OCI-LY7 (cell line): ENCODE results near the gene STAG3. TPM values are rescaled to one million over a fixed set of nuclear protein-coding genes. Genes with fewer than 3 reads are reported as not detected.

Source experiments
- BruUV-seq: library from RNA; stranded (reverse); fragments of 400-500 nt; replicated peaks from 2 replicates; lab custom pipeline; 2021; lab: Mats Ljungman, UMichigan
- CTCF ChIA-PET: fragments of 300-600 bp; sonication (Branson Sonifier 250); formaldehyde crosslinking; loops from one replicate; lab custom pipeline; 2022; ENCODE audit warnings: antibody characterized with exemption; ENCODE audit not compliant: unreplicated experiment; lab: Charles Lee
- POLR2A ChIA-PET: fragments of 300-600 bp; sonication (Branson Sonifier 250); formaldehyde crosslinking; loops from one replicate; lab custom pipeline; 2022; ENCODE audit warnings: antibody characterized with exemption; lab: Charles Lee
- DNase-seq: peaks from one replicate; pipeline ENCODE4 v3.0.0-alpha.2; 2015; ENCODE audit warnings: low spot score
- H2AFZ ChIP-seq: fragments of 200-600 bp; sonication (generic), shearing (Covaris generic); 2 replicates; pipeline ENCODE4 v1.6.1; 2014; ENCODE audit warnings: mild to moderate bottlenecking, antibody characterized with exemption, low read length, moderate library complexity
- H3K27ac ChIP-seq: fragments of 200-600 bp; sonication (generic); 2 replicates; pipeline ENCODE4 v1.5.1; 2014; ENCODE audit warnings: mixed run types, low read depth, mild to moderate bottlenecking, moderate library complexity, low read length, inconsistent platforms; ENCODE audit not compliant: poor library complexity, severe bottlenecking
- H3K36me3 ChIP-seq: fragments of 200-600 bp; sonication (generic); 2 replicates; pipeline ENCODE4 v1.6.1; 2014; ENCODE audit warnings: mild to moderate bottlenecking, antibody characterized with exemption, low read length, moderate library complexity, mixed read lengths; ENCODE audit not compliant: insufficient read depth
- H3K4me1 ChIP-seq: fragments of 200-600 bp; sonication (generic); 2 replicates; pipeline ENCODE4 v1.5.1; 2014; ENCODE audit warnings: mild to moderate bottlenecking, low read length; ENCODE audit not compliant: insufficient read depth, poor library complexity, severe bottlenecking
- H3K4me2 ChIP-seq: fragments of 200-600 bp; sonication (generic); 2 replicates; pipeline ENCODE4 v1.6.1; 2014; ENCODE audit warnings: mild to moderate bottlenecking, low read length
- H3K4me3 ChIP-seq: fragments of 200-600 bp; sonication (generic); 2 replicates; pipeline ENCODE4 v1.5.1; 2014; ENCODE audit warnings: mild to moderate bottlenecking, low read depth, low read length; ENCODE audit not compliant: poor library complexity, severe bottlenecking
- H3K79me2 ChIP-seq: fragments of 200-600 bp; sonication (generic); 2 replicates; pipeline ENCODE4 v1.6.1; 2016; ENCODE audit warnings: low read depth, mild to moderate bottlenecking, low read length, moderate library complexity, mixed read lengths; ENCODE audit not compliant: insufficient read depth
- H3K9me2 ChIP-seq: fragments of 200-600 bp; sonication (generic); 2 replicates; pipeline ENCODE4 v1.6.1; 2016; ENCODE audit warnings: mild to moderate bottlenecking, low read length, mixed read lengths; ENCODE audit not compliant: insufficient read depth
- H3K9me3 ChIP-seq: fragments of 200-600 bp; sonication (generic); 2 replicates; pipeline ENCODE4 v1.6.1; 2014; ENCODE audit warnings: mild to moderate bottlenecking, mixed run types, low read length, mixed read lengths
- H4K20me1 ChIP-seq: fragments of 200-600 bp; sonication (generic); 2 replicates; pipeline ENCODE4 v1.6.1; 2014; ENCODE audit warnings: mild to moderate bottlenecking, antibody characterized with exemption, low read length, moderate library complexity, mixed read lengths; ENCODE audit not compliant: insufficient read depth
- EZH2phosphoT487 ChIP-seq: fragments of 200-600 bp; sonication (generic); IDR thresholded peaks from 2 replicates; pipeline ENCODE4 v1.6.1; 2018; ENCODE audit warnings: low read depth, borderline replicate concordance, mild to moderate bottlenecking, mixed run types, antibody characterized with exemption, low read length, moderate library complexity, mixed read lengths
- intact Hi-C: fragments of 100-400 bp; cut with micrococcal nuclease; formaldehyde crosslinking; loops from one replicate; pipeline ENCODE4 v1.10.0; 2022; ENCODE audit not compliant: unreplicated experiment
- total RNA-seq, 2 experiments: library from RNA; depleted of rRNA in 1 of 2; stranded (reverse); fragments of >200 nt in 1 of 2; shearing (Covaris generic) in 1 of 2; gene quantifications; 2 replicates each; pipeline ENCODE4 v1.2.3, GENCODE V29; 2014 to 2022
- TF ChIP-seq, protein P1 (sequence below): fragments of 200-600 bp; sonication (generic); conservative IDR thresholded peaks from 2 replicates; pipeline ENCODE4 v1.5.1; 2014; ENCODE audit warnings: mild to moderate bottlenecking, antibody characterized with exemption, low read length, moderate library complexity, mixed read lengths

STAG3 gene
- total RNA-seq, 2 experiments from 2014 or later: 70.2 to 82.8 TPM

GRCh38 chr7:100163006-100163531 is 14.6 kb upstream of the STAG3 start:
- Histone ChIP-seq H3K4me1 (peaks cover 34% of the 10 kb centered on the region), H3K27ac (no peak overlapping the region), H3K4me3 (no peak overlapping the region), H2AFZ (peak overlapping the region; percentile 50; the same call in 1 of the 2 replicates), H4K20me1 (no peaks in the 10 kb centered on the region), H3K79me2 (no peaks in the 10 kb centered on the region; the same call in 1 of the 2 replicates), H3K4me2 (peak overlapping the region; percentile 49), H3K9me2 (no peaks in the 10 kb centered on the region), H3K36me3 (no peaks in the 10 kb centered on the region), H3K9me3 (no peaks in the 10 kb centered on the region)
- POLR2A ChIA-PET: interaction anchor here (0.6 to 1.2 kb wide), 6 partner anchors 9 to 233 kb away, joined by 3 to 7 read pairs (median 4); no protein-coding TSS in a partner anchor
- peak; percentile 40 for DNase-seq
- CTCF ChIA-PET: interaction anchor here (1.3 kb wide), 1 partner anchor 14 kb away, joined by 3 read pairs; the partner anchor contains the start of gene LAMTOR4
- intact Hi-C loops: no loop called here
- TF ChIP-seq, protein P1, sequence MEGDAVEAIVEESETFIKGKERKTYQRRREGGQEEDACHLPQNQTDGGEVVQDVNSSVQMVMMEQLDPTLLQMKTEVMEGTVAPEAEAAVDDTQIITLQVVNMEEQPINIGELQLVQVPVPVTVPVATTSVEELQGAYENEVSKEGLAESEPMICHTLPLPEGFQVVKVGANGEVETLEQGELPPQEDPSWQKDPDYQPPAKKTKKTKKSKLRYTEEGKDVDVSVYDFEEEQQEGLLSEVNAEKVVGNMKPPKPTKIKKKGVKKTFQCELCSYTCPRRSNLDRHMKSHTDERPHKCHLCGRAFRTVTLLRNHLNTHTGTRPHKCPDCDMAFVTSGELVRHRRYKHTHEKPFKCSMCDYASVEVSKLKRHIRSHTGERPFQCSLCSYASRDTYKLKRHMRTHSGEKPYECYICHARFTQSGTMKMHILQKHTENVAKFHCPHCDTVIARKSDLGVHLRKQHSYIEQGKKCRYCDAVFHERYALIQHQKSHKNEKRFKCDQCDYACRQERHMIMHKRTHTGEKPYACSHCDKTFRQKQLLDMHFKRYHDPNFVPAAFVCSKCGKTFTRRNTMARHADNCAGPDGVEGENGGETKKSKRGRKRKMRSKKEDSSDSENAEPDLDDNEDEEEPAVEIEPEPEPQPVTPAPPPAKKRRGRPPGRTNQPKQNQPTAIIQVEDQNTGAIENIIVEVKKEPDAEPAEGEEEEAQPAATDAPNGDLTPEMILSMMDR: no peak
- TF ChIP-seq EZH2phosphoT487: no peak
- no TSS peak for BruUV-seq

- Histone ChIP-seq H3K4me3 (no peak overlapping the region), H3K4me1 (peaks cover 40% of the 10 kb centered on the region), H3K36me3 (no peaks in the 10 kb centered on the region), H3K79me2 (no peaks in the 10 kb centered on the region), H3K9me2 (no peaks in the 10 kb centered on the region), H3K4me2 (no peak overlapping the region), H3K27ac (no peak overlapping the region), H3K9me3 (no peaks in the 10 kb centered on the region), H4K20me1 (no peaks in the 10 kb centered on the region), H2AFZ (no peak overlapping the region)
- no TSS peak for BruUV-seq
- POLR2A ChIA-PET: interaction anchor here (0.6 to 1.2 kb wide), 6 partner anchors 9 to 232 kb away, joined by 3 to 7 read pairs (median 4); no protein-coding TSS in a partner anchor
- TF ChIP-seq, protein P1: no peak
- no peak for TF ChIP-seq EZH2phosphoT487
- CTCF ChIA-PET: interaction anchor here (1.3 kb wide), 1 partner anchor 15 kb away, joined by 3 read pairs; the partner anchor contains the start of gene LAMTOR4
- intact Hi-C loops: no loop called here
- DNase-seq: no peak
Observed at GRCh38 chr7:100163871-100164270, 13.8 kb upstream of the STAG3 start.

- H2AFZ ChIP-seq: no peak overlapping the region
- H3K9me3 ChIP-seq: no peaks in the 10 kb centered on the region
- no peaks in the 10 kb centered on the region for H4K20me1 ChIP-seq
- BruUV-seq: no TSS peak
- no peak overlapping the region for H3K27ac ChIP-seq
- DNase-seq: no peak
- H3K79me2 ChIP-seq: no peaks in the 10 kb centered on the region
- no peak overlapping the region for H3K4me2 ChIP-seq
- intact Hi-C loops: no loop called here
- peaks cover 60% of the 10 kb centered on the region for H3K4me1 ChIP-seq
- no peaks in the 10 kb centered on the region for H3K36me3 ChIP-seq
- CTCF ChIA-PET: no interaction called here
- no peaks in the 10 kb centered on the region for H3K9me2 ChIP-seq
- no peak overlapping the region for H3K4me3 ChIP-seq
- POLR2A ChIA-PET: no interaction called here
- TF ChIP-seq, protein P1: no peak
- no peak for TF ChIP-seq EZH2phosphoT487
Observed at GRCh38 chr7:100166317-100166940, 11.3 kb upstream of the STAG3 start.
